HL-60 (cell line): ENCODE results near the gene ST6GALNAC4.

Experiments
- DNase-seq, 2 experiments: peaks; one replicate each; pipeline ENCODE4 v3.0.0-alpha.2; 2010 to 2020; ENCODE audit warnings: low read depth in 1 of 2, low spot score in 1 of 2
- H3K27ac ChIP-seq: fragments of 250-450 bp; sonication (Bioruptor Pico); replicated peaks from 2 replicates; pipeline ENCODE4 v1.5.1; 2020; ENCODE audit warnings: mild to moderate bottlenecking, moderate library complexity
- H3K27me3 ChIP-seq: fragments of 250-450 bp; sonication (Bioruptor Pico); 2 replicates; pipeline ENCODE4 v1.5.1; 2021; ENCODE audit warnings: mild to moderate bottlenecking, moderate library complexity; ENCODE audit not compliant: insufficient read depth, poor library complexity, severe bottlenecking
- H3K4me3 ChIP-seq: replicated peaks from 2 replicates; pipeline ENCODE4 v1.5.1; 2011; ENCODE audit warnings: mild to moderate bottlenecking, control low read depth, low read length; ENCODE audit not compliant: insufficient read depth
- CTCF ChIP-seq: IDR thresholded peaks from one replicate; pipeline ENCODE4 v1.5.1; 2011; ENCODE audit warnings: low read length, control low read depth, inconsistent platforms; ENCODE audit not compliant: insufficient read depth
- GABPA ChIP-seq: IDR thresholded peaks from 2 replicates; pipeline ENCODE4 v1.6.1; 2012; ENCODE audit warnings: low read depth
- POLR2AphosphoS5 ChIP-seq: IDR thresholded peaks from 2 replicates; pipeline ENCODE4 v1.6.1; 2012; ENCODE audit warnings: low read depth
- REST ChIP-seq: IDR thresholded peaks from 2 replicates; pipeline ENCODE4 v1.6.1; 2012; ENCODE audit warnings: low read depth; ENCODE audit not compliant: insufficient replicate concordance
- SPI1 ChIP-seq: IDR thresholded peaks from 2 replicates; pipeline ENCODE4 v1.6.1; 2012; ENCODE audit warnings: low read depth, mild to moderate bottlenecking, borderline replicate concordance

ST6GALNAC4 gene

GRCh38 chr9:127962278-127962677 lies 45.4 kb upstream of the ST6GALNAC4 start:
- no peak overlapping the region for H3K4me3 ChIP-seq
- H3K27me3 ChIP-seq, result no peaks in the 10 kb centered on the region
- TF ChIP-seq POLR2AphosphoS5 (no peak), CTCF (no peak), SPI1 (no peak), GABPA (no peak), REST (no peak)
- DNase-seq, result no peak
- H3K27ac ChIP-seq, result no peak overlapping the region

- Histone ChIP-seq H3K4me3 (no peak overlapping the region), H3K27ac (no peak overlapping the region), H3K27me3 (no peaks in the 10 kb centered on the region)
- DNase-seq, result no peak
- TF ChIP-seq POLR2AphosphoS5 (no peak), SPI1 (no peak), CTCF (no peak), REST (no peak), GABPA (no peak)
Observed at GRCh38 chr9:127961613-127962155, 44.8 kb upstream of the ST6GALNAC4 start.

GRCh38 chr9:127961155-127961490 lies 44.3 kb upstream of the ST6GALNAC4 start:
- TF ChIP-seq SPI1 (no peak), GABPA (no peak), POLR2AphosphoS5 (no peak), REST (no peak), CTCF (no peak)
- Histone ChIP-seq H3K27me3 (no peaks in the 10 kb centered on the region), H3K27ac (no peak overlapping the region), H3K4me3 (no peak overlapping the region)
- no peak for DNase-seq
